ENCODE measurements around the gene DCAF8L2.

DNA sequence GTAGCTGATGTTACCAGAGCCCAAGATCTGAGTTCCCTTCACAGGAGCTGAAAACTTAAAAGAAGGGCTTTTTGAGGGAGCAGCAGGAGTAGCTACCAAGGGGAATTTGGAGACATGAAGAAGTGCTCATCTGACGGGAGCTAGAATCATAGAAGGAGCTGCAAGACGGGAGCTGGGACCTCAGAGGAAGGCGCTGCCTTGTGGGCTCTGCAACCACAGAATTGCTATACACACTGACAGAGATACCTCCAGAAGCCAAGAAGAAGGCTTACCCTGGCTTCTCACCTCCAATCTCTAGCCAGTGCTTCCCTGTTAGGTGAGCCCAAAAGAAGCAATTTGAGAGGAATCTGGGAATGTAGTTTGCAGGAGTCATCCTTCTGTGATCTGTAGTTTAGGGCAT is 35.9 kb downstream of the DCAF8L2 start:
- TF ChIP-seq, protein P1, sequence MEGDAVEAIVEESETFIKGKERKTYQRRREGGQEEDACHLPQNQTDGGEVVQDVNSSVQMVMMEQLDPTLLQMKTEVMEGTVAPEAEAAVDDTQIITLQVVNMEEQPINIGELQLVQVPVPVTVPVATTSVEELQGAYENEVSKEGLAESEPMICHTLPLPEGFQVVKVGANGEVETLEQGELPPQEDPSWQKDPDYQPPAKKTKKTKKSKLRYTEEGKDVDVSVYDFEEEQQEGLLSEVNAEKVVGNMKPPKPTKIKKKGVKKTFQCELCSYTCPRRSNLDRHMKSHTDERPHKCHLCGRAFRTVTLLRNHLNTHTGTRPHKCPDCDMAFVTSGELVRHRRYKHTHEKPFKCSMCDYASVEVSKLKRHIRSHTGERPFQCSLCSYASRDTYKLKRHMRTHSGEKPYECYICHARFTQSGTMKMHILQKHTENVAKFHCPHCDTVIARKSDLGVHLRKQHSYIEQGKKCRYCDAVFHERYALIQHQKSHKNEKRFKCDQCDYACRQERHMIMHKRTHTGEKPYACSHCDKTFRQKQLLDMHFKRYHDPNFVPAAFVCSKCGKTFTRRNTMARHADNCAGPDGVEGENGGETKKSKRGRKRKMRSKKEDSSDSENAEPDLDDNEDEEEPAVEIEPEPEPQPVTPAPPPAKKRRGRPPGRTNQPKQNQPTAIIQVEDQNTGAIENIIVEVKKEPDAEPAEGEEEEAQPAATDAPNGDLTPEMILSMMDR (IDR thresholded peaks at IDR 0.05), result no peak
- TF ChIP-seq EHMT2 (IDR thresholded peaks at IDR 0.05; ENCODE audit: low read depth) (no peak), RAD21 (conservative IDR thresholded peaks at IDR 0.05 in 1 of 2, IDR thresholded peaks at IDR 0.05 in 1 of 2) (no peak), RFX5 (IDR thresholded peaks at IDR 0.05) (no peak), JUN (IDR thresholded peaks at IDR 0.05) (no peak), RNF2 (IDR thresholded peaks at IDR 0.05; ENCODE audit: borderline replicate concordance, low read depth) (no peak), MYC (IDR thresholded peaks at IDR 0.05; ENCODE audit: borderline replicate concordance, low read length) (no peak), SREBF2 (IDR thresholded peaks at IDR 0.05) (no peak)
- TF ChIP-seq, protein P2, sequence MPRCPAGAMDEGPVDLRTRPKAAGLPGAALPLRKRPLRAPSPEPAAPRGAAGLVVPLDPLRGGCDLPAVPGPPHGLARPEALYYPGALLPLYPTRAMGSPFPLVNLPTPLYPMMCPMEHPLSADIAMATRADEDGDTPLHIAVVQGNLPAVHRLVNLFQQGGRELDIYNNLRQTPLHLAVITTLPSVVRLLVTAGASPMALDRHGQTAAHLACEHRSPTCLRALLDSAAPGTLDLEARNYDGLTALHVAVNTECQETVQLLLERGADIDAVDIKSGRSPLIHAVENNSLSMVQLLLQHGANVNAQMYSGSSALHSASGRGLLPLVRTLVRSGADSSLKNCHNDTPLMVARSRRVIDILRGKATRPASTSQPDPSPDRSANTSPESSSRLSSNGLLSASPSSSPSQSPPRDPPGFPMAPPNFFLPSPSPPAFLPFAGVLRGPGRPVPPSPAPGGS (IDR thresholded peaks at IDR 0.05), result no peak
- TF ChIP-seq, protein P3, sequence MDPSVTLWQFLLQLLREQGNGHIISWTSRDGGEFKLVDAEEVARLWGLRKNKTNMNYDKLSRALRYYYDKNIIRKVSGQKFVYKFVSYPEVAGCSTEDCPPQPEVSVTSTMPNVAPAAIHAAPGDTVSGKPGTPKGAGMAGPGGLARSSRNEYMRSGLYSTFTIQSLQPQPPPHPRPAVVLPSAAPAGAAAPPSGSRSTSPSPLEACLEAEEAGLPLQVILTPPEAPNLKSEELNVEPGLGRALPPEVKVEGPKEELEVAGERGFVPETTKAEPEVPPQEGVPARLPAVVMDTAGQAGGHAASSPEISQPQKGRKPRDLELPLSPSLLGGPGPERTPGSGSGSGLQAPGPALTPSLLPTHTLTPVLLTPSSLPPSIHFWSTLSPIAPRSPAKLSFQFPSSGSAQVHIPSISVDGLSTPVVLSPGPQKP (IDR thresholded peaks at IDR 0.05; ENCODE audit: low read depth, low read length), result no peak
- TF ChIP-seq, protein P4, sequence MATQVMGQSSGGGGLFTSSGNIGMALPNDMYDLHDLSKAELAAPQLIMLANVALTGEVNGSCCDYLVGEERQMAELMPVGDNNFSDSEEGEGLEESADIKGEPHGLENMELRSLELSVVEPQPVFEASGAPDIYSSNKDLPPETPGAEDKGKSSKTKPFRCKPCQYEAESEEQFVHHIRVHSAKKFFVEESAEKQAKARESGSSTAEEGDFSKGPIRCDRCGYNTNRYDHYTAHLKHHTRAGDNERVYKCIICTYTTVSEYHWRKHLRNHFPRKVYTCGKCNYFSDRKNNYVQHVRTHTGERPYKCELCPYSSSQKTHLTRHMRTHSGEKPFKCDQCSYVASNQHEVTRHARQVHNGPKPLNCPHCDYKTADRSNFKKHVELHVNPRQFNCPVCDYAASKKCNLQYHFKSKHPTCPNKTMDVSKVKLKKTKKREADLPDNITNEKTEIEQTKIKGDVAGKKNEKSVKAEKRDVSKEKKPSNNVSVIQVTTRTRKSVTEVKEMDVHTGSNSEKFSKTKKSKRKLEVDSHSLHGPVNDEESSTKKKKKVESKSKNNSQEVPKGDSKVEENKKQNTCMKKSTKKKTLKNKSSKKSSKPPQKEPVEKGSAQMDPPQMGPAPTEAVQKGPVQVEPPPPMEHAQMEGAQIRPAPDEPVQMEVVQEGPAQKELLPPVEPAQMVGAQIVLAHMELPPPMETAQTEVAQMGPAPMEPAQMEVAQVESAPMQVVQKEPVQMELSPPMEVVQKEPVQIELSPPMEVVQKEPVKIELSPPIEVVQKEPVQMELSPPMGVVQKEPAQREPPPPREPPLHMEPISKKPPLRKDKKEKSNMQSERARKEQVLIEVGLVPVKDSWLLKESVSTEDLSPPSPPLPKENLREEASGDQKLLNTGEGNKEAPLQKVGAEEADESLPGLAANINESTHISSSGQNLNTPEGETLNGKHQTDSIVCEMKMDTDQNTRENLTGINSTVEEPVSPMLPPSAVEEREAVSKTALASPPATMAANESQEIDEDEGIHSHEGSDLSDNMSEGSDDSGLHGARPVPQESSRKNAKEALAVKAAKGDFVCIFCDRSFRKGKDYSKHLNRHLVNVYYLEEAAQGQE (IDR thresholded peaks at IDR 0.05), result no peak

Measured in A549 (cell line).